ENCODE measurements around the gene BUB1.

Gene BUB1

DNA sequence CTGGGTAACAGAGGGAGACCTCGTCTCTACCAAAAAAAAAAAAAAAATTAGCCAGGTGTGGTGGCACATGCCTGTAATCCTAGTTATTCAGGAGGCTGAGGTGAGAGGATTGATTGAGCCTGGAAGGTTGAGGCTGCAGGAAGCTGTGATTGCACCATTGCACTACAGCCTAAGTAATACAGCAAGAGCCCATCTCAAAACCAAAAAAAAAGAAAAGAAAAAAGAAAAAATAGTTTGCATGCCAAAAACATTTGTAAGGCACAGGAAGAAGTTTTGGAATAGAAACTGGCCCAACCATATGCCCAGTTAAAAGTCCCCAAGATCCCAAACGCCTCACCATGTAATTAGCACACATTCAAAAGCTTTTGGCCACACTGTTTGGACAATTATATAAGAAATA, 41.1 kb upstream of the BUB1 start:
- H3K4me3 ChIP-seq (ENCODE audit: control insufficient read depth, low read depth, low read length), result no peak overlapping the region
- TF ChIP-seq, protein P1, sequence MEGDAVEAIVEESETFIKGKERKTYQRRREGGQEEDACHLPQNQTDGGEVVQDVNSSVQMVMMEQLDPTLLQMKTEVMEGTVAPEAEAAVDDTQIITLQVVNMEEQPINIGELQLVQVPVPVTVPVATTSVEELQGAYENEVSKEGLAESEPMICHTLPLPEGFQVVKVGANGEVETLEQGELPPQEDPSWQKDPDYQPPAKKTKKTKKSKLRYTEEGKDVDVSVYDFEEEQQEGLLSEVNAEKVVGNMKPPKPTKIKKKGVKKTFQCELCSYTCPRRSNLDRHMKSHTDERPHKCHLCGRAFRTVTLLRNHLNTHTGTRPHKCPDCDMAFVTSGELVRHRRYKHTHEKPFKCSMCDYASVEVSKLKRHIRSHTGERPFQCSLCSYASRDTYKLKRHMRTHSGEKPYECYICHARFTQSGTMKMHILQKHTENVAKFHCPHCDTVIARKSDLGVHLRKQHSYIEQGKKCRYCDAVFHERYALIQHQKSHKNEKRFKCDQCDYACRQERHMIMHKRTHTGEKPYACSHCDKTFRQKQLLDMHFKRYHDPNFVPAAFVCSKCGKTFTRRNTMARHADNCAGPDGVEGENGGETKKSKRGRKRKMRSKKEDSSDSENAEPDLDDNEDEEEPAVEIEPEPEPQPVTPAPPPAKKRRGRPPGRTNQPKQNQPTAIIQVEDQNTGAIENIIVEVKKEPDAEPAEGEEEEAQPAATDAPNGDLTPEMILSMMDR (conservative IDR thresholded peaks at IDR 0.05; ENCODE audit: control insufficient read depth, insufficient read depth, low read depth, low read length), result no peak
- no peak for DNase-seq (ENCODE audit: low read depth)

DNA sequence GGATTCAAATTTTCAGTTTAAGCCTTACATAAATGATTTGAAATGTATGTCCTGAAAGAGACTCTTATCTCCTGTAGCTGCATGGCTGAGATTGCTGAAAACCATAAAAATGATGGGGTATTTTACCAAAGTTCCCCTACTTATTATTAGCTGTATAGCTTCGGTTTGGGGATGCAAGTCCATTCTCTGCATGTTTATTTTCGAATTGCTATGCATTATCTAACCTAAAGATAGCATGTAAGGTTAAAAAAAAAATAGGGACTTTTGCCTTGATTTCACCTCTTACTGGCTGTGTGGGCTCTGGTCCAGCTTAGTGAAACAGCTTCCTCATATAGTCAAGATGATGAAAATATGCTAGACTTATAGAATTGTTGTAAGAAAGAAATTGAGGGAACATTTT, 40.5 kb upstream of the BUB1 start:
- H3K4me3 ChIP-seq (ENCODE audit: control insufficient read depth, low read depth, low read length), result no peak overlapping the region
- TF ChIP-seq, protein P1 (conservative IDR thresholded peaks at IDR 0.05; ENCODE audit: control insufficient read depth, insufficient read depth, low read depth, low read length), result no peak
- no peak for DNase-seq (ENCODE audit: low read depth)

DNA sequence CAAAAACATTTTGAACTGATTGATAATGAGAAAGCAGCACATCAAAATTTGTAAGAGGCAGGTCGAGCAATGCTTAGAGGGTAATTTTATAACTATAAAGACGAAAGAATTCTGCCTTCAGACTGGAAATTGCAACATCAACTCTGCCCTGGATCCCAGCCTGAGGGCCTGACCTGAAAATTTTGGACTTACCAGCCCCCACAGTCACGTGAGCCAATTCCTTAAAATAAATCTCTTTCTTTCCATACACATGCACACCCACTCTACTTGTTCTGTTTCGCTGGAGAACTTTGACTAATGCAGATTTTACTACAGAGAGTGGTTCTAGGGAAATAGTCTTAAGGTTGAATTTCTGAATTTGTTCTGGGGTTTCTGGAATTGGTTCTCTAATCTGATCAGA, 39.9 kb upstream of the BUB1 start:
- TF ChIP-seq, protein P1 (conservative IDR thresholded peaks at IDR 0.05; ENCODE audit: control insufficient read depth, insufficient read depth, low read depth, low read length), result no peak
- H3K4me3 ChIP-seq (ENCODE audit: control insufficient read depth, low read depth, low read length), result no peak overlapping the region
- peak; percentile 52 for DNase-seq (ENCODE audit: low read depth)

DNA sequence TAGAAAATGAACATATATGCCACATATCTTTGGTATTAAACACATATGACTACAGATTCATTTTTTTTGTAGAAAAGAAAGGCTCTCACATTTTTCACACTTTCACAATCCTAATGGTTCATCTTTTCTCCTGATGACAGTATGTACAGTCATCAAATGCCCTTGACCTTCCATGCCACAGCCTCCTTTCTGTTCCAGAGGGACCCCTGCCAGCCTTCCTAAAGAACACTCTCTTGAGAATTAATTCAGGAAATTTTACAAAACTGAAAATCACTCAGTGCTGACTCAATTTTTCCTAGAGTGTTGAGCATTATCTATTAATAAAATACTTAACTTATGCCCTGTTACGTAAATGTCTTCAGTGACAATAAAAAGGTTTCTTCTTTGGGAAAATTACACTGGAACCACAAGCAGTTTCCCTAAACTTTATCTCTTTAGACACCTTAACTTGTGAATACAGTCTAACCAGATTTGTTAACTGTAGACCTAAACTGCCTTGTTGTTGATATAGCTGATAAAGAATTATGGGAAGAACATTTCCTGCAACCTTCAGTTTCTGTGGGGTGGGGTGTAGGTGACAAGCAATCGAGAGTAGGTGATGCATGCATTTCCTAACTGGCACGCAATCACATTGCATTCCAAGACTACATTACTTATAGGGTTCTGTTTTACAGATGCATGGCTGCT, 39.2 kb upstream of the BUB1 start:
- TF ChIP-seq, protein P1 (conservative IDR thresholded peaks at IDR 0.05; ENCODE audit: control insufficient read depth, insufficient read depth, low read depth, low read length), result no peak
- DNase-seq (ENCODE audit: low read depth), result peak; percentile 84
- H3K4me3 ChIP-seq (ENCODE audit: control insufficient read depth, low read depth, low read length), result no peak overlapping the region

DNA sequence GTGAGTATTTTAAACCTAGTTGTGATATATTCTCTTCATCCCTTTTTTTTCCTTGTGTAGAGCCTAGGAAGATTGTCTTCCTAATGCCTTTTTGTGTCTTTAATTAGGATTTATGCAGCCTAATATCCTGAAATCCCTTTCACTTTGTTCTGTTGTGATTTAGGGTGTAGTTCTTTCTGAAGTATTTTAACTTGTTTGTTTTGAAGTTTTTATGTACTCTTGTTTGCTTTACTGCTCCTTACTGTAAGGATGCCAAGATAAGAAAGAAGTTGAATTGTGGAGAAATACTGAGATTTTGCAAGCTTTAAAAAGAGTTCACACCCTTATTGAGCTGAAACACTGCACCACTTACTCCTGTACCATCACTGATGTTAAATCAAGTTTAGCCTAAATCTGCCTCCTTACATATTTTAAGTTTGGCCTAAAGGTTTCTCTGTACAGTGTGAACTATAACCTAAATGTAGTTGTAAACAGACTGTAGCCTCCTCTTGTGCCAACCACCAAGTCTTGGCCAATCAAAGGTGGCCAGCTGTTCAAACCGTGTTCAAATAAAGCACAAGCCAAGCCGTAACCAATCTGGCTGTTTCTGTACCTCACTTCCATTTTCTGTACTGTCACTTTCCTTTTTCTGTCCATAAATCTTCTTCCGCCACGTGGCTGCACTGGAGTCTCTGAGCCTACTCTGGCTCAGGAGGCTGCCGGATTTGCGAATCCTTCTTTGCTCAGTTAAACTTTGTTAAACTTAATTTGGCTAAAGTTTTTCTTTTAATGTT, 36.8 kb upstream of the BUB1 start:
- DNase-seq (ENCODE audit: low read depth), result no peak
- H3K4me3 ChIP-seq (ENCODE audit: control insufficient read depth, low read depth, low read length), result no peak overlapping the region
- TF ChIP-seq, protein P1 (conservative IDR thresholded peaks at IDR 0.05; ENCODE audit: control insufficient read depth, insufficient read depth, low read depth, low read length), result no peak

DNA sequence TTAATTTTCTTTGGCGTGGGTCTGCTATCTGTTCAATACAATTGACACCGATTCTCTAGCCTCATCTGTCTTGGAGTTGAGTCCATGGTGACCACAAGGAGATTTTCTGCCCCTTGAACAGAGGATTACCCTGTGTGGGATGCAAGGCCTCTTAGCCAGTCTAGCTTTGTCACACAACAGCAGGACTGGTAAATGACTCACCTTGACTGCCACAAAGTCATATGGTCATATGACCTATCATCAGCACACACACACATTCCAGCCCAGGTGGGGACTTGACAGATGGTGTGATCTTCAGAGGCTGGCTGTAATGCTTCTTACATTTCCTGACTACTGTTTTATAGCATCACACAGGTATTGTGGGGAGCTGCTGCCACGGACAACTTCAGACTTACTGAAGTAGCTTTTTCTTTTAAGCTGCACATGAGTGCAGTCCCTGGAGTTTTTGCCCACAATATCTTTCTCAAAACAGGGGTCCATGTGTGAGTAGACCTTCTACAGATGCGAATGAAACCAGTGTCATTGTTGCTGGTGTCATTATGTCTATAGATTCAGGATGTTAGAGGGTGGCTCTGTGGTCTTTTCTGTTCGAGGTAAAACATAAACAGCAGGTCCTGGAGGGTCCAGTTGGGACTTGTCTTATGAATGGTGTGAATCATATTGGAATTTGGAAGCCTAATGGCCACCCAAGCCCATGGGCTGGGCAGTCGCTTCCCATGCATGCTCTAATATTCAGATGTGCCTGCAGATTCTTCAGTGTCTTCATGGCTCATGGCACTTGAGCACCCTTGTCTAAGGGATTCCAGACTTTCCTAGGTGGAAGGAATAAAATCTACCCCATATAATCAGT, 35.9 kb upstream of the BUB1 start:
- TF ChIP-seq, protein P1 (conservative IDR thresholded peaks at IDR 0.05; ENCODE audit: control insufficient read depth, insufficient read depth, low read depth, low read length), result no peak
- H3K4me3 ChIP-seq (ENCODE audit: control insufficient read depth, low read depth, low read length), result no peak overlapping the region
- no peak for DNase-seq (ENCODE audit: low read depth)

Data from fibroblast of mammary gland (primary cell).